HG02642 (cell line): ENCODE measurements around the gene ENPEP.

Experiments
- ATAC-seq: cut with Tn5 transposase; IDR thresholded peaks from one replicate; pipeline ENCODE4 v1.9.1; 2021; ENCODE audit warnings: mild to moderate bottlenecking; ENCODE audit not compliant: unreplicated experiment, poor library complexity

ENPEP gene

DNA sequence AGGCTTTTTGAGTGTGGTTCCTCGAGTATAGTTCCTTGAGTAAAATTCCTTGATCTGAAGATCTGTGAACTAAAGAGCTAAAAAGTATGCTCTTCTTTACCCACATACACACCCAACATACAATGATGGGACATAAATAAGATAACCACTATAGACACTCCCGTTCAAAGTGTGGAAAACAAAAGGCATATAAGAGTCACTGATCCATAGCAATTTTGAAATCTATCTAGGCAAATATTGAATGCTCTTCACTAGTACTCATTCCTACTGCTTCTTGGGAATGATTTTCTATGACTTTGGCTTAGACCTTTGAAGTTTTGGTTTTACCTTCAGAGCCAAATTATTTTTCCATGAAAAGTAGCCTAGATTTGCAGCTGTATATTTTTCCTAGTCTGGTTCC, 120.5 kb downstream of the ENPEP start:
- ATAC-seq: no peak

DNA sequence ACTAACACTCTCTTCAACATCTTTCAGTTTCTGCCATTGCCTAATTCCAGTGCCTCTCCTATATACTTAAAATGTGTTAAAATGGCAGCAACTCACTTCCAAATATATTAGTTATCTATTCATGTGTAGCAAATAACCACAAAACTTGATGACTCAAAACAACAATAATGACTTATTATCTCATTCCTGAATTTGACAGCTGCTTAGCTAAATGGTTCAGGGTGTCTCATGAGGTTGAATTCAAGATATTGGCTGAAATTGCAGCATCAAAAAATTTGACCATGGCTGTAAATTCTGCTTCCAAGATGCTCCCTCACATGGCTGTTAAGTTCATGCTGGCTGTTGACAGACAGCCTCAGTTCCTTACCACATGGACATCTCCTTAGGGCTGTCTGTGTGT, 121.6 kb downstream of the ENPEP start:
- ATAC-seq: no peak

DNA sequence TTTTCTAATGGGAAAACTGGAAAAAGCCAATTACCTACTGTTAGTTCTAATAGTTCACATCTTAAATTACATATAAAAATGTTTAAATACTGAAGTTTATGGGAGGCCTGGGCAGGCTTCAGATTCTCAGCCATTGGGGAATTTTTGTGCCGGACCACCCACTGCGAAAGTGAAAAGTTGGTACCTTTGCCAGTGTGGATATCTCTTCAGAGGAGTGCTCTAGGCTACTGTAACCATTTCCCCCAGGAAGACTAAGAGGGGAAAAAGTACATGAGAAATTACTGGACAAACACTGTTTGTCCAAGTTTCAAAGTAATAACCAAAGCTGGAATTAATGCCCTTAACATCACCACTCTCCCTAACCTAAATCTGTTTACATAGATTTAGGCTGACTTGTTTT, 126.1 kb downstream of the ENPEP start:
- ATAC-seq: no peak

DNA sequence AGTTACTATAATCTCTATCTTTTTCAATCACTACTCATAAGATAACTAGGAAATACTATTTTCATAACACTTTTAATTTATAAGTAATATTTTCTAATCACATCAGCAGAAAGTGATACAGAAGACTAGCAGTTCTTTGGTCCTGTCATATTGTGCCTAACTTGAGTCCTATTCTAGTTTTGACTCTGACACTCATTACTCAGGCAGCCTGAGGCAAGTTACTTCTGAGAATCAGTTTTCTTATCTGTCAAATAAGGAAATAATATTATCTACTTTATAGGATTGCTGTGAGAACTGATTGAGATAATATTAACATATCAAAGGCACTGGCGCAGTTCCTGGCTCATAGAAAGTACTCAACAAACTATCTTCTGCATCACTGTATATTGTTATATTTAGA, 129.1 kb downstream of the ENPEP start:
- ATAC-seq: no peak

DNA sequence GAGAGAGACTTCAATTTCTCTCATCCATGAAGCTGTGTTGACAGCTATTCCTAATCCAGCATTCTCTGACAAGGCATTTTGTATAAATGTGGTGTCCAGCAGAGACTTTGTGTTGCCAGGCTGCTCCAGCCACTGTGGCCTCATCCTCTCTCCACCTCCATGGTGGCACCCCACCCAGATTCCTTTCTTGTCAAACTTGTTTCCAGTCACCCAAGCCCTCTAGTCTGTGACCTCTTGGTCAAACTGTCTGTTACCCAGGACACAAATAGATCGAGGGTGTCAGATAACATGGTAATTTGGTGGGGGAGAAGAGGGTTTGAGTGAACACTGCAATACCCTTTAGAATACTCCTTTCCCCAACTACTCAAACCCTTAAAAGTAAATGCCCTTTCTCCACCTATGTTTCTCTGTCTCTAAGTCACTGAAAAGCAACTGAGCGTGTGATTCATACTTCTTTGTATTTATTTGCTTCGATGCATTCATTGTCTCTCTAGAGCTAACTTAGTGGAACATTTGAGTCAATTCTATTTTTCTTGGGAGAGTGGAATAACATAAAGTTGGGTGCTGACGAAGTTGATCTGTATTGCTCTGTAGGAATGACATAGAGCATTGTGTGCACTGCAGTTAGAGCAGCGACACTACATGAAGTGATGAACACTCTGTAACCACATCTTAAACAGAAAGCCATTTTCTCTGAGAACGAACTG, 133.2 kb downstream of the ENPEP start:
- ATAC-seq: no peak

DNA sequence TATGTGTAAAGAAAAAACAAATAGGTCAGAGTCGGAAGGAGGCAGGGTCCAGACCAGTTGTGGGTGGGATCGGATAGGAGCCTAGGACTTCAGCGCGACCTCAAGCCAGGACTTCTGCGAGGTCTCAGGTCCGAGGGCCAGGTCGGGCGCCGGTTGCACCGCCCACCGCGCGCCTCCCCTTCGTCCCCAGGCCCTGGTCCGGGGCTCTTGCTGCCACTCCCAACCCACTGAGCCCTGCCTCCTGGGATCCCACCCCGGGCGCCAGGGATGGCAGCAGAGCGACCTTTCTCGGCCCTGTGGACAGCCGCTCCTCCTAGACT, 134.6 kb downstream of the ENPEP start:
- peak; percentile 17 for ATAC-seq

DNA sequence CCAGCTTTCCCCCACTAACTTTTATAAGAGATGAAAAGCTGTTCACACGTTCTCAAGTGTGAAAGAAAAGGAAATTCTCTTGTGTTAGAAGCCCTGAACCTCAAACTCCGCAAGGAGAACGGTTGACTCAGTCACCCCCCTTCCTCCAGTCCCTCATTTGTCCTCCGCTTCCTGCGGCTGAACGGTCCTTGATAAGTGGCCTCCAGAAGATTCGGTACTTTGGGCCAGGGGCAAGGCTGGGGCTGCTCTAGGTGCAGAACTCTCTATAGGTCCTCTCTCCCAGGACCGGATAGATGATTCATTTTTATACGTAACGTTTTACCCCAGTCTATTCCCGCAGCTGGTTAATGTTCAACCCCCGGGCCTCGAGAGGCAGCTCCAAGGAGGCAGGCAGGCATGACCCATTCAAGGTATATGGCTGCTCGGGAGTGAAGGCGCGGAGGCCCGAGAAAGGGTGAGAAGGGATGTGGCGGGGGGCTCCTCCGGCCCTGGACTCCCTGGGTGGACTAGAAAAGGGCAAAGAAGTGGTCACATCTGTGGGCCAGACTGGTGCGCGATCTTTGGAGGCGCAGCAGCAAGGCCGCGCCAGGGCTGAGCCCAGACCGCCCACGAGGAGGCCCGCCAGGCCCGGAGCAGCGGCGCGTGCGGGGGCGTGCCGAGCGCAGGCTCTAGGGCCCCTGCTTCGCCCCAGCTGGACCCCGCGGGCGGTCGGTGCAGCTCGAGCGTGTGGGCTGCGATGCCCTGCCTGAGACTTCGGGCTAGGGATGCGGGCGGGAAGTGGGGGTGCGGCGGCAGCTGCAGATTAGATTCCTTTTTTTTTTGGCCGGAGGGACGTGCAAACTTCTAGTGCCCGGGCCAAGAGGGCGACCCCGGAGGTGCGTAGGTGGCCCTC, 135.2 kb downstream of the ENPEP start:
- ATAC-seq: peak; percentile 79

DNA sequence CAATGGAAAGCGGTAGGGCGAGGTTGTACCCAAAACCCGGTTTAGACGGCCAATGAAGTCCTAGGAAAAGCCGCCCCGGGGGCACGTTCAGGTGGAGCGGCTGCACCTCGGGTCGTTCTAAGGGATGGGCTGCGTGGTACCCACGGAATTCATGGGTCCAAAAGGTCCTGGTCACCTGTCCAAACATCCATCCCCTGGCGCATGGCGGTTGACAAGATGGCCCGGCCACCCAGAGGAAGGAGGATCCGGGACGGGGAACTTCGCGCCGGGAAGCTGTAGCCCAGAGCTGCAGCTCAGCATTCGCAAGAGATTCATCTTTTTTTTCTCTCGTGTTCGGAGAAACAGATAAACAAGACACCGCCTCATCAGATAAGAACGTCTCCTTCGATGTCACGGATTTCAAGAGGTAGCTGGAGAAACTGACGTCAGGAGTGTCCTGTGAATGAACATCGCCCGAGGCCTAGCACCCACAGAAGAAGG, 136.1 kb downstream of the ENPEP start:
- no peak for ATAC-seq

DNA sequence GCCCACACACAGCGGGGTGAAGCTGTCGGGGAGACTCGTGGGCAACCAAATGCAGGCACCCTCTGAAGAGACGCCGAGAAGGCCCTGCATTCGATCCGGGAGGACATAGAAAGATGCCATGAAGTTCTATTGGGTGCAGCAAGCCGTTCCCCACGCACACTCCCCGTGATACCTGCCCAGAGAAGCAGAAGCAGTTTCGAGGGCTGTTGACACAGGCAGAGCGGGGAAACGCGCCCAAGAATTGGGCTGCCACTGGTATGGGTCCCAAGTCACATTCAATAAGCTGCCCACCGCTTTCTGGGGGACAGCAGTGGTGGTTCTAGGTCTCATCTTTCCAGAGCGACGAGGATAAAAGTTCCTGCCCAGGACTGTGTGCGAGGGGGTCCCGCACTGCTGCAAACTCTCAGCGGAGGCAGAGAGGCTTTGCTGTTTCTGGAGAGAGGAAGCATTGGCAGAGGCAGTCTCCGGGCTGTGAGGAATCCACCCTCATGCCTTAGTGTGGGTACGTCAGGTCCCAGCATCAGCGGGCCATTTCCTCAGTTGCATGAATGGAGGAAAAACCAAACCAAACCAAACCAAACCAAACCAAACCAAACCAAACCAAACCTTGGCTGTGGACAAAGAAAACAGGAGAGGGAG, 136.8 kb downstream of the ENPEP start:
- ATAC-seq: no peak

DNA sequence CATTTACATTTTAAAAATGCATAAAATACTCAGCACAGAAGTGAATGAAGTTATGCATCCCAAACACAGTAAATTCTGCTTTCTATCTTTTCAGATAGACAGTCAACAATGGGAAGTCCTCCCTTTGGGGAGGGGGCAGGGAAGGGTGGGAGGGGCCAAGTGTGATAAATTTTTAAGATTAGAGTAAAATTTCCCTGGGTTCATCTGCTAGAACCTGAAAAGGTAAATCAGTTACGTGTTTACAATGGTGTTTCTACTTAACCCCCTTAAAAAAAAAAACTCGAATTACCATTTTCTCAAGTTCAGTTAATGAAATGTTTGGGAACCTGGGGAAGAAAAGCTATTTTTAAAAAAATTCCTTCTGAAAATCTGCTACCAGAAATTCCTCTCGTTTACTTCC, 137.8 kb downstream of the ENPEP start:
- no peak for ATAC-seq

DNA sequence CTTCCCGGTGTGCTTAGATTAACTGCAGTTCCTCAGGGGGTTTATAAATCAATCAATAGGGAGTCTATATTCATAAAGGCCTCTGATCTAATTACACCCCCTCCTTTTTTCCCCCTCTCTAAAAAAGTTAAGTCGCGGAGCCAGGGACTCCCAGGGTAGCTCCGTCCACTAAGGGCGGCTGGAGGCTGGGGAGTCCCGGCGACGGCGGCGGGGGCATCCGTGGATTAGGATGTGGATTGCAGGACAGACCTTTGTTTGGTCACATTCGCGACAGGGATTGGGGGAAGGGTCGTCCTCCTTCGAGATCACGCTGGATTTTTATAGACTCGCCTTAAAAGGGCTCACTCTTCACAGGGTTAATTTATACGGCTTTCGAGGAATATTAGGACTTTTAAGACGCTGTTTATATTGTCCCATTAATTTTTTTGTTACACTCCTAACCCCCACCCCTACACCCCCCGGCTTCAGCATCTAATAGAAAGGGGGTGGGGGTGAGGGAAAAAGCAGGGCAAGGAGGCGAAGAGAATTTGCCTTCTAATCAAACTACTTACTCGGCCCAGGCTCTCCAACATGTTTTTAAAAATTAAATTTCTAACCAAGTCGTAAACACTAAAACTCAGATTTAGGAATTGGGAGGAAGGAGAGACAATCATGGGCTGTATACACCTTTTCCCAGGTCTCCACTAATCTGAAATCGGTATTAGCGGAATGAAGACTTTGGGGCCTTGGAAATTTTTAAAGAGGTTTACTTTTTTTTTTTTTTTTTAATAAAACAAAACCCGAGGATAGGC, 138.4 kb downstream of the ENPEP start:
- no peak for ATAC-seq
